A549 (cell line): ENCODE measurements around the gene FAM204A. TPM values are rescaled to one million over a fixed set of nuclear protein-coding genes. Genes with fewer than 3 reads are reported as not detected.
A peak's percentile ranks its signal among the peaks of the same experiment; 100 is the strongest.

Experiments used
- ATAC-seq, 2 experiments: fragments of 200-7000 bp in 1 of 2; fragments of >200 bp in 1 of 2; cut with Nextera tagmentation in 1 of 2; cut with Tn5 transposase in 1 of 2; 3 replicates each; pipeline versions ENCODE4 v1.8.0 to v1.9.1; 2018 to 2020; ENCODE audit warnings: mild to moderate bottlenecking in 1 of 2, moderate library complexity in 1 of 2
- CTCF ChIA-PET: fragments of 300-600 bp; sonication (Branson Sonifier 250); formaldehyde crosslinking; extraction: SDS; loops from one replicate; lab custom pipeline; 2021; ENCODE audit warnings: antibody characterized with exemption, inconsistent platforms; lab: Yijun Ruan, JAX
- POLR2A ChIA-PET: fragments of 350-600 bp; formaldehyde crosslinking; extraction: SDS; loops from one replicate; lab custom pipeline; 2021; ENCODE audit warnings: antibody characterized with exemption, inconsistent platforms; lab: Yijun Ruan, JAX
- DNase-seq, 2 experiments: peaks; one replicate each; pipeline versions ENCODE4 v3.0.0 to v3.0.0-alpha.2; 2011 to 2016; ENCODE audit warnings: low read depth in 1 of 2, low spot score in 1 of 2
- FAIRE-seq: peaks from 2 replicates; lab custom pipeline; 2011; peaks lifted over from hg19 to GRCh38; lab: Jason Lieb, UNC
- H3K27ac ChIP-seq, 2 experiments: fragments of >200 bp; sonication (Bioruptor Twin); formaldehyde crosslinking; 3 replicates each; pipeline ENCODE4 v1.5.1; 2016 to 2017
- H3K4me1 ChIP-seq: fragments of >200 bp; sonication (Bioruptor Twin); formaldehyde crosslinking; 3 replicates; pipeline ENCODE4 v1.6.1; 2016
- H3K4me2 ChIP-seq: fragments of >200 bp; sonication (Bioruptor Twin); formaldehyde crosslinking; 3 replicates; pipeline ENCODE4 v1.6.1; 2016
- H3K4me3 ChIP-seq: fragments of >200 bp; sonication (Bioruptor Twin); formaldehyde crosslinking; 3 replicates; pipeline ENCODE4 v1.5.1; 2016
- H3K9me3 ChIP-seq: fragments of >200 bp; sonication (Bioruptor Twin); formaldehyde crosslinking; 3 replicates; pipeline ENCODE4 v1.6.1; 2016
- CHD4 ChIP-seq: fragments of 200-600 bp; sonication (generic); IDR thresholded peaks from 2 replicates; pipeline ENCODE4 v1.6.1; 2016; ENCODE audit warnings: antibody characterized with exemption, mild to moderate bottlenecking, borderline replicate concordance
- EHF ChIP-seq: fragments of 250-450 bp; sonication (Bioruptor Pico); IDR thresholded peaks from 2 replicates; pipeline ENCODE4 v1.5.0; 2020; ENCODE audit warnings: mild to moderate bottlenecking
- EHMT2 ChIP-seq: fragments of 200-600 bp; sonication (generic); IDR thresholded peaks from 2 replicates; pipeline ENCODE4 v1.6.1; 2016; ENCODE audit warnings: antibody characterized with exemption, low read depth, mild to moderate bottlenecking, moderate library complexity
- ESRRA ChIP-seq: fragments of 150-350 bp; IDR thresholded peaks from 2 replicates; pipeline ENCODE4 v1.6.1; 2014; ENCODE audit warnings: mild to moderate bottlenecking, low read length, borderline replicate concordance
- FOSL2 ChIP-seq, 2 experiments: fragments of 450-650 bp in 1 of 2; fragments of >200 bp in 1 of 2; sonication (Bioruptor Twin) in 1 of 2; formaldehyde crosslinking; IDR thresholded peaks; 2 replicates each; pipeline versions ENCODE4 v1.5.0 to v1.6.1; 2016 to 2020; ENCODE audit warnings: mild to moderate bottlenecking in 1 of 2, moderate library complexity in 1 of 2
- FOXS1 ChIP-seq: fragments of 250-450 bp; sonication (Bioruptor Pico); IDR thresholded peaks from 2 replicates; pipeline ENCODE4 v1.5.0; 2020; ENCODE audit warnings: mild to moderate bottlenecking, moderate library complexity
- HDAC2 ChIP-seq: fragments of 200-600 bp; sonication (generic); IDR thresholded peaks from 2 replicates; pipeline ENCODE4 v1.6.1; 2016
- HEYL ChIP-seq: fragments of 250-450 bp; sonication (Bioruptor Pico); IDR thresholded peaks from 2 replicates; pipeline ENCODE4 v1.8.0; 2021; ENCODE audit warnings: mild to moderate bottlenecking, moderate library complexity
- HMGXB4 ChIP-seq: fragments of 250-450 bp; sonication (Bioruptor Pico); IDR thresholded peaks from 2 replicates; pipeline ENCODE4 v1.5.0; 2021; ENCODE audit warnings: mild to moderate bottlenecking, moderate library complexity, borderline replicate concordance
- HOXB13 ChIP-seq: fragments of 250-450 bp; sonication (Bioruptor Pico); IDR thresholded peaks from 2 replicates; pipeline ENCODE4 v1.5.0; 2020; ENCODE audit warnings: low read depth, mild to moderate bottlenecking, moderate library complexity
- HOXB5 ChIP-seq: fragments of 250-450 bp; sonication (Bioruptor Pico); IDR thresholded peaks from 2 replicates; pipeline ENCODE4 v1.5.0; 2020; ENCODE audit warnings: mild to moderate bottlenecking, moderate library complexity
- JUN ChIP-seq, 2 experiments: fragments of >200 bp; sonication (Bioruptor Twin); formaldehyde crosslinking; IDR thresholded peaks; 2 replicates in 1 of 2; 3 replicates in 1 of 2; pipeline ENCODE4 v1.6.1; 2016 to 2017
- KDM5A ChIP-seq: fragments of 200-600 bp; sonication (generic); IDR thresholded peaks from 2 replicates; pipeline ENCODE4 v1.6.1; 2016; ENCODE audit warnings: antibody characterized with exemption, mild to moderate bottlenecking
- MAZ ChIP-seq: fragments of 150-350 bp; IDR thresholded peaks from 2 replicates; pipeline ENCODE4 v1.6.1; 2014; ENCODE audit warnings: antibody characterized with exemption, low read depth, low read length, borderline replicate concordance
- MYC ChIP-seq: IDR thresholded peaks from 2 replicates; pipeline ENCODE4 v1.6.1; 2012; ENCODE audit warnings: mild to moderate bottlenecking, inconsistent platforms, low read length, improper control_type of control experiment, borderline replicate concordance
- NR3C1 ChIP-seq: fragments of >200 bp; sonication (Bioruptor Twin); formaldehyde crosslinking; IDR thresholded peaks from 3 replicates; pipeline ENCODE4 v1.6.1; 2017
- POLR2A ChIP-seq: IDR thresholded peaks from 2 replicates; pipeline ENCODE4 v1.6.1; 2012; ENCODE audit warnings: mild to moderate bottlenecking, low read length
- RAD21 ChIP-seq, 2 experiments: fragments of >200 bp in 1 of 2; sonication (Bioruptor Twin) in 1 of 2; formaldehyde crosslinking in 1 of 2; IDR thresholded peaks in 1 of 2; conservative IDR thresholded peaks in 1 of 2; 2 replicates in 1 of 2; 3 replicates in 1 of 2; pipeline ENCODE4 v1.6.1; 2012 to 2018; ENCODE audit warnings: inconsistent platforms in 1 of 2
- RCOR1 ChIP-seq: fragments of 150-350 bp; IDR thresholded peaks from 2 replicates; pipeline ENCODE4 v1.6.1; 2014; ENCODE audit warnings: antibody characterized with exemption, low read length, low read depth
- RFX5 ChIP-seq: fragments of 450-650 bp; IDR thresholded peaks from 2 replicates; pipeline ENCODE4 v1.7.1; 2014; ENCODE audit warnings: antibody characterized with exemption, mild to moderate bottlenecking, moderate library complexity
- SMC3 ChIP-seq: fragments of >200 bp; sonication (Bioruptor Twin); formaldehyde crosslinking; IDR thresholded peaks from 3 replicates; pipeline ENCODE4 v1.6.1; 2018; ENCODE audit warnings: inconsistent platforms
- ZC3H11A ChIP-seq: fragments of 450-650 bp; IDR thresholded peaks from 2 replicates; pipeline ENCODE4 v1.6.1; 2014; ENCODE audit warnings: antibody characterized with exemption, mild to moderate bottlenecking
- ZFP36 ChIP-seq: fragments of 450-650 bp; IDR thresholded peaks from 2 replicates; pipeline ENCODE4 v1.6.1; 2014; ENCODE audit warnings: borderline replicate concordance; ENCODE audit not compliant: partially characterized antibody
- ZSCAN20 ChIP-seq: fragments of 250-450 bp; sonication (Bioruptor Pico); IDR thresholded peaks from 2 replicates; pipeline ENCODE4 v1.8.0; 2022; ENCODE audit warnings: mild to moderate bottlenecking, moderate library complexity
- WGBS: methylation state at CpG from one replicate; pipeline ENCODE4 v1.1.6; 2017; ENCODE audit errors: missing lambda C conversion rate; 5-methylcytosine and 5-hydroxymethylcytosine counted together
- polyA plus RNA-seq, 4 experiments: library from polyadenylated mRNA; depleted of rRNA in 3 of 4; stranded (reverse); fragments of >200 nt; fragmentation: RNase III in 1 of 4; extraction: RNeasy Plus Mini Kit Qiagen cat#74134 plus additional on column Dnase treatment in 1 of 4; gene quantifications; 2 replicates in 3 of 4; 3 replicates in 1 of 4; pipeline ENCODE4 v1.2.3, GENCODE V29; 2011 to 2017
- TF ChIP-seq, protein P1 (sequence below): fragments of >200 bp; sonication (Bioruptor Twin); formaldehyde crosslinking; IDR thresholded peaks from 3 replicates; pipeline ENCODE4 v1.6.1; 2016

Gene FAM204A
- polyA plus RNA-seq, 2 of the 4 experiments (the other 2 are of a cell fraction), result 39.2 to 62.8 TPM

GRCh38 chr10:118332236-118332635, 9.9 kb downstream of the FAM204A start (continued):
- no peak for TF ChIP-seq MAZ
- no peak for TF ChIP-seq EHMT2
- TF ChIP-seq RCOR1, result no peak

- no peak overlapping the region for H3K4me2 ChIP-seq
- H3K9me3 ChIP-seq, result no peaks in the 10 kb centered on the region
- no peaks in the 10 kb centered on the region for H3K4me1 ChIP-seq
- H3K4me3 ChIP-seq, result no peak overlapping the region
- 83% methylated on average over 2 of the region's 2 CpGs for WGBS
- no peak for TF ChIP-seq HOXB5
- TF ChIP-seq POLR2A, result no peak
- no peak for TF ChIP-seq FOXS1 (CRISPR knock-in tag)
- no peak for TF ChIP-seq HOXB13 (CRISPR knock-in tag)
- no peak for TF ChIP-seq SMC3
- no peak for TF ChIP-seq ZSCAN20 (CRISPR knock-in tag)
- TF ChIP-seq RFX5, result no peak
- TF ChIP-seq FOSL2 (IDR thresholded peaks at IDR 0.05), result no peak
- TF ChIP-seq FOSL2 (CRISPR knock-in tag; IDR thresholded peaks at IDR 0.05), result no peak
- no peak for DNase-seq
- ChIA-PET CTCF (interaction anchor here (0.6 to 2.7 kb wide), 3 partner anchors 9 to 898 kb away, joined by 3 to 8 read pairs (median 4); no protein-coding TSS in a partner anchor), POLR2A (no interaction called here)
- no peak for ATAC-seq
- H3K27ac ChIP-seq, result no peak overlapping the region
- FAIRE-seq, result no peak
Observed at GRCh38 chr10:118330295-118331076, 11.6 kb downstream of the FAM204A start.

GRCh38 chr10:118324140-118324539, 18.0 kb downstream of the FAM204A start:
- ATAC-seq (no peak), DNase-seq (no peak), FAIRE-seq (peak; percentile 36)
- 88% methylated on average over 2 of the region's 2 CpGs for WGBS
- ChIA-PET CTCF (no interaction called here), POLR2A (no interaction called here)
- Histone ChIP-seq H3K9me3 (no peaks in the 10 kb centered on the region), H3K4me3 (no peak overlapping the region), H3K4me2 (no peak overlapping the region), H3K27ac (no peak overlapping the region), H3K4me1 (no peaks in the 10 kb centered on the region)
- TF ChIP-seq HDAC2 (no peak), ZC3H11A (no peak), ZFP36 (no peak)

GRCh38 chr10:118321724-118322575, 20.2 kb downstream of the FAM204A start:
- DNase-seq, result no peak
- TF ChIP-seq SMC3 (no peak), EHF (no peak), JUN (IDR thresholded peaks at IDR 0.05) (no peak), ZFP36 (no peak), CHD4 (no peak)
- 85% methylated on average over 6 of the region's 6 CpGs for WGBS
- no peak for ATAC-seq
- Histone ChIP-seq H3K4me3 (no peak overlapping the region), H3K9me3 (no peaks in the 10 kb centered on the region), H3K27ac (no peak overlapping the region), H3K4me2 (no peak overlapping the region), H3K4me1 (no peaks in the 10 kb centered on the region)
- ChIA-PET CTCF (no interaction called here), POLR2A (no interaction called here)
- FAIRE-seq, result no peak

DNA sequence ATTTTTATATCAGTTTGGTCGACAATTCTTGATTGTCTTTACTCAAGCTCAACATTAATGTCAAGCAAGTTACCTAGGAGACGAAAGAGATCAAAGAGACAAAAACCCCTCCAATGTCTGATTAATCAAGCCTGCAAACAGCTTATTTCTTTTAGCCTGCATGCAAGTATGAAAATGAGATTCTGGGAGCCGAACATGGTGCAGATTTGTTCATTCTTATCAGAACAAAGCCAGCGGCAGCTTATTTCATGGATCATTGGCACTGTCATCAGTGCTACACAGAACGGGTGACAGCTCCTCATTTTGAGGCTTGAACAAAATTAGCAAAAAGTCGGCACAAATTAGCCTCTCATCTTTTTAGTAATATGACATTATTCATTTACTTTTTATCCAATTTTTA, 26.5 kb downstream of the FAM204A start:
- ATAC-seq, result no peak
- Histone ChIP-seq H3K4me1 (peaks cover 11% of the 10 kb centered on the region; the same call in 2 of the 3 replicates), H3K4me2 (no peak overlapping the region), H3K27ac (no peak overlapping the region), H3K4me3 (no peak overlapping the region), H3K9me3 (no peaks in the 10 kb centered on the region)
- DNase-seq, result no peak
- no peak for FAIRE-seq
- CTCF ChIA-PET, result interaction anchor here (0.5 to 1.1 kb wide), 2 partner anchors 144 to 779 kb away, joined by 3 read pairs; no protein-coding TSS in a partner anchor
- WGBS, result 89% methylated on average over 6 of the region's 6 CpGs
- POLR2A ChIA-PET, result no interaction called here
- no peak for TF ChIP-seq RAD21 (conservative IDR thresholded peaks at IDR 0.05 in 1 of 2, IDR thresholded peaks at IDR 0.05 in 1 of 2)
- TF ChIP-seq HEYL (CRISPR knock-in tag), result no peak
- no peak for TF ChIP-seq HMGXB4
- no peak for TF ChIP-seq KDM5A
- no peak for TF ChIP-seq MYC
- TF ChIP-seq FOXS1 (CRISPR knock-in tag), result no peak
- TF ChIP-seq EHF, result no peak
- no peak for TF ChIP-seq ESRRA
- TF ChIP-seq NR3C1, result no peak
- TF ChIP-seq, protein P1, sequence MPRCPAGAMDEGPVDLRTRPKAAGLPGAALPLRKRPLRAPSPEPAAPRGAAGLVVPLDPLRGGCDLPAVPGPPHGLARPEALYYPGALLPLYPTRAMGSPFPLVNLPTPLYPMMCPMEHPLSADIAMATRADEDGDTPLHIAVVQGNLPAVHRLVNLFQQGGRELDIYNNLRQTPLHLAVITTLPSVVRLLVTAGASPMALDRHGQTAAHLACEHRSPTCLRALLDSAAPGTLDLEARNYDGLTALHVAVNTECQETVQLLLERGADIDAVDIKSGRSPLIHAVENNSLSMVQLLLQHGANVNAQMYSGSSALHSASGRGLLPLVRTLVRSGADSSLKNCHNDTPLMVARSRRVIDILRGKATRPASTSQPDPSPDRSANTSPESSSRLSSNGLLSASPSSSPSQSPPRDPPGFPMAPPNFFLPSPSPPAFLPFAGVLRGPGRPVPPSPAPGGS, result no peak
